Measurements from ENCODE around the gene INSIG2. TPM values are rescaled to one million over a fixed set of nuclear protein-coding genes. Genes with fewer than 3 reads are reported as not detected.
A peak's percentile ranks its signal among the peaks of the same experiment; 100 is the strongest.

The INSIG2 gene
- total RNA-seq, 3 donors from 2014 or later = 14.6 to 27.8 (median 14.8) TPM

DNA sequence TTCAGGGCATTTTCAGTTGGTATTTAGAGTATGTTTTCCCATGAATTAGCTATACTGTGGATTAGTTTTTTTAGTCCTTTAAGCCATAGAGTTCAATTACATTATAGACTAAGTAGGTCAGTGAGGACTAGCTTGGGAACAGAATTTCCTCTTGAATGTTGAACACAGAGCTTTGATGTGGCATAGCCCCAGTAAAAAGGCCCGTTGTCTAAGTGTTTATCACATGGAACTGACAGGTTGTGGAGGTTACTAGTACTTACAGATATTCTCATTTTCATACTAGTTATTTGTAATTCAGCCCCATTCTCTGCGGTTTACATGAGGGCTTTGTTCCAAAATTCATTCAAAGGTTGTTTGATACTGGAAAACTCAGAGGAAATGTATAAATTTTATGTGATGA is 6.2 kb downstream of the INSIG2 start:
- Histone ChIP-seq H3K9me3 (no peaks in the 10 kb centered on the region), H3K4me1 (ENCODE audit: low read depth) (peaks cover 7% of the 10 kb centered on the region), H3K4me3 (no peak overlapping the region), H3K36me3 (ENCODE audit: low read depth) (no peaks in the 10 kb centered on the region)
- intact Hi-C loops (cut with DNase I, micrococcal nuclease) = no loop called here
- no peak for TF ChIP-seq CTCF (IDR thresholded peaks at IDR 0.05)
- no peak for ATAC-seq
- no peak for DNase-seq

- ATAC-seq = no peak
- Histone ChIP-seq H3K9me3 (no peaks in the 10 kb centered on the region), H3K4me1 (ENCODE audit: low read depth) (no peaks in the 10 kb centered on the region), H3K4me3 (no peak overlapping the region), H3K36me3 (ENCODE audit: low read depth) (no peaks in the 10 kb centered on the region)
- TF ChIP-seq CTCF (IDR thresholded peaks at IDR 0.05) = no peak
- intact Hi-C loops (cut with DNase I, micrococcal nuclease) = no loop called here
- no peak for DNase-seq
Observed at GRCh38 chr2:118095610-118096009, 7.3 kb downstream of the INSIG2 start.

DNA sequence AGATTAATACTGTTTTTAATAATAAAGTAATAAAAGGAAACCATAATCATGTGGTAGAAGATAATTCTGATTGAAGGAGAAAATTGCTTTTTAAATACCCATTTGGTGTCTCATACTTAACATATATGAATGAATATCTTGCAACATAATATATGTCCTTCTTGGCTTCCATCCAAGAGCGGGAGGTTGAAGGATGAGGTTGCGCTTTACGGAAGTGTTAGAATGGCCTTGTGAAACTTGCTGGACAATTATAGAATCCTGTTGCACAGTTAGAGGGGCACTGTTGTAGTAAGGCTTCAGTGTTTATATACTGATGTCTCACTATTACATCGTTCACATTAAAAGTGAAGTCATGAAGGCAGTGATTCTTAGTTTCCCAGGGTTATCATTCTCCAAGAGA is 9.4 kb downstream of the INSIG2 start:
- no peak for DNase-seq
- Histone ChIP-seq H3K9me3 (no peaks in the 10 kb centered on the region), H3K36me3 (ENCODE audit: low read depth) (no peaks in the 10 kb centered on the region), H3K4me1 (ENCODE audit: low read depth) (no peaks in the 10 kb centered on the region), H3K4me3 (no peak overlapping the region)
- intact Hi-C loops (cut with DNase I, micrococcal nuclease) = no loop called here
- no peak for TF ChIP-seq CTCF (IDR thresholded peaks at IDR 0.05)
- no peak for ATAC-seq

GRCh38 chr2:118098307-118099030 is 10.2 kb downstream of the INSIG2 start:
- Histone ChIP-seq H3K36me3 (ENCODE audit: low read depth) (no peaks in the 10 kb centered on the region), H3K9me3 (no peaks in the 10 kb centered on the region), H3K4me1 (ENCODE audit: low read depth) (no peaks in the 10 kb centered on the region), H3K4me3 (no peak overlapping the region)
- intact Hi-C loops (cut with DNase I, micrococcal nuclease) = no loop called here
- DNase-seq (no peak), ATAC-seq (no peak)
- no peak for TF ChIP-seq CTCF (IDR thresholded peaks at IDR 0.05)

- no peak overlapping the region for H3K4me3 ChIP-seq
- intact Hi-C loops (cut with DNase I, micrococcal nuclease) = no loop called here
- no peaks in the 10 kb centered on the region for H3K36me3 ChIP-seq (ENCODE audit: low read depth)
- DNase-seq = no peak
- no peak for TF ChIP-seq CTCF (IDR thresholded peaks at IDR 0.05)
- H3K4me1 ChIP-seq (ENCODE audit: low read depth) = no peaks in the 10 kb centered on the region
- peak; percentile 60 for ATAC-seq
- H3K9me3 ChIP-seq = no peaks in the 10 kb centered on the region
Observed at GRCh38 chr2:118102433-118103082, 14.3 kb downstream of the INSIG2 start.
